ENCODE measurements around the gene SLC6A19.

- TF ChIP-seq ZBTB33 (IDR thresholded peaks at IDR 0.05), result no peak
- TF ChIP-seq, protein P1, sequence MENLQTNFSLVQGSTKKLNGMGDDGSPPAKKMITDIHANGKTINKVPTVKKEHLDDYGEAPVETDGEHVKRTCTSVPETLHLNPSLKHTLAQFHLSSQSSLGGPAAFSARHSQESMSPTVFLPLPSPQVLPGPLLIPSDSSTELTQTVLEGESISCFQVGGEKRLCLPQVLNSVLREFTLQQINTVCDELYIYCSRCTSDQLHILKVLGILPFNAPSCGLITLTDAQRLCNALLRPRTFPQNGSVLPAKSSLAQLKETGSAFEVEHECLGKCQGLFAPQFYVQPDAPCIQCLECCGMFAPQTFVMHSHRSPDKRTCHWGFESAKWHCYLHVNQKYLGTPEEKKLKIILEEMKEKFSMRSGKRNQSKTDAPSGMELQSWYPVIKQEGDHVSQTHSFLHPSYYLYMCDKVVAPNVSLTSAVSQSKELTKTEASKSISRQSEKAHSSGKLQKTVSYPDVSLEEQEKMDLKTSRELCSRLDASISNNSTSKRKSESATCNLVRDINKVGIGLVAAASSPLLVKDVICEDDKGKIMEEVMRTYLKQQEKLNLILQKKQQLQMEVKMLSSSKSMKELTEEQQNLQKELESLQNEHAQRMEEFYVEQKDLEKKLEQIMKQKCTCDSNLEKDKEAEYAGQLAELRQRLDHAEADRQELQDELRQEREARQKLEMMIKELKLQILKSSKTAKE (IDR thresholded peaks at IDR 0.05; ENCODE audit: low read depth, poor library complexity, severe bottlenecking), result no peak
Observed at GRCh38 chr5:1206521-1207412, 5.4 kb downstream of the SLC6A19 start.

Measured in GM12878 (cell line).